Activated gamma-delta T cell (primary cell): ENCODE results near the gene SLC9A3.

Experiments
- DNase-seq: peaks from one replicate; lab custom pipeline; 2025; lab: John Stamatoyannopoulos, UW

Gene SLC9A3

GRCh38 chr5:429453-430188, 94.6 kb downstream of the SLC9A3 start:
- DNase-seq = no peak

- no peak for DNase-seq
Measured at GRCh38 chr5:428754-429452, 95.3 kb downstream of the SLC9A3 start.

- DNase-seq = no peak
Measured at GRCh38 chr5:428219-428618, 96.0 kb downstream of the SLC9A3 start.

- no peak for DNase-seq
Measured at GRCh38 chr5:427415-428087, 96.7 kb downstream of the SLC9A3 start.

- no peak for DNase-seq
Measured at GRCh38 chr5:426392-426976, 97.8 kb downstream of the SLC9A3 start.

GRCh38 chr5:425714-426113, 98.5 kb downstream of the SLC9A3 start:
- DNase-seq = no peak

GRCh38 chr5:424301-425110, 99.7 kb downstream of the SLC9A3 start:
- DNase-seq = no peak

- no peak for DNase-seq
Measured at GRCh38 chr5:423626-424261, 100.5 kb downstream of the SLC9A3 start.

- no peak for DNase-seq
Measured at GRCh38 chr5:423233-423565, 101.0 kb downstream of the SLC9A3 start.

- DNase-seq = no peak
Measured at GRCh38 chr5:422323-423232, 101.7 kb downstream of the SLC9A3 start.

- no peak for DNase-seq
Measured at GRCh38 chr5:421901-422300, 102.3 kb downstream of the SLC9A3 start.

GRCh38 chr5:421287-421880, 102.9 kb downstream of the SLC9A3 start:
- DNase-seq = no peak

- no peak for DNase-seq
Measured at GRCh38 chr5:420632-421286, 103.5 kb downstream of the SLC9A3 start.
